ENCODE measurements around the gene DHX40. TPM values are rescaled to one million over a fixed set of nuclear protein-coding genes. Genes with fewer than 3 reads are reported as not detected.

DHX40 gene
- polyA plus RNA-seq, 1 donor (not counting 4 experiments of a cell fraction or from before 2014, with no cell fraction given), result 30.7 TPM

DNA sequence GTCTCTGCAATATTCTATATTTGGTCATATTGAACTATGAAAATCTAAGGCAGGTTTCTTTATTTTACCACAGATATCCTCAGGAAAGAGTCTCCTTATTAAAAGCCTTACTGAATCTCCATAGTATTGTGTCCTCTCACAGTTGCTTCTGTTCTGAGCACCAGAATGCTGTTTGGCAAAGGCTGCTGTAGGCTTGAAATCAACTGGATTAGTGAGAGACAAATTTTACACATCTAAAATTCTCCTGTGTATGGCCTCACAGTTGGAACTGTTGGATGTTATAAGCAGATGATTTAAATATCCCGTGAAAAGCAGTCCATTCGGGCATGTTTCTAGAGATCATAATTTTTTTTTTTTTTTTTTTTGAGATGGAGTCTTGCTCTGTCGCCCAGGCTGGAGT, 63.8 kb downstream of the DHX40 start:
- H4K20me1 ChIP-seq (ENCODE audit: control insufficient read depth, extremely low read depth, insufficient read depth, low read length), result peaks cover 54% of the 10 kb centered on the region
- H3K4me3 ChIP-seq (ENCODE audit: control insufficient read depth in 2 of 3, extremely low read depth in 1 of 3, insufficient read depth in 2 of 3, low read depth in 1 of 3, low read length in 3 of 3), result no peak overlapping the region
- no peak overlapping the region for H3K27ac ChIP-seq (ENCODE audit: control insufficient read depth, insufficient read depth, low read length)
- H3K9ac ChIP-seq (ENCODE audit: control insufficient read depth, extremely low read depth, insufficient read depth, low read length), result no peak overlapping the region
- peaks cover 4% of the 10 kb centered on the region for H3K4me1 ChIP-seq (ENCODE audit: control insufficient read depth, extremely low read depth, insufficient read depth, low read length)
- H3K27me3 ChIP-seq (ENCODE audit: control insufficient read depth, extremely low read depth, insufficient read depth, low read length), result no peaks in the 10 kb centered on the region
- FAIRE-seq (no peak), DNase-seq (ENCODE audit: low read depth, low spot score) (no peak)
- H3K9me3 ChIP-seq (ENCODE audit: control insufficient read depth, low read depth, low read length), result no peaks in the 10 kb centered on the region
- H3K79me2 ChIP-seq (ENCODE audit: control insufficient read depth, insufficient read depth, low read length), result peaks cover 98% of the 10 kb centered on the region
- no peak overlapping the region for H2AFZ ChIP-seq (ENCODE audit: control insufficient read depth, low read length)
- dilution Hi-C loops (cut with MboI; ENCODE audit: extremely low pct_ligation_motif_present, low sequenced_read_pairs), result no loop called here
- H3K9me1 ChIP-seq (ENCODE audit: control insufficient read depth, extremely low read depth, insufficient read depth, low read length), result no peaks in the 10 kb centered on the region
- TF ChIP-seq EZH2 (IDR thresholded peaks at IDR 0.05; ENCODE audit: low read length), result no peak
- TF ChIP-seq, protein P1, sequence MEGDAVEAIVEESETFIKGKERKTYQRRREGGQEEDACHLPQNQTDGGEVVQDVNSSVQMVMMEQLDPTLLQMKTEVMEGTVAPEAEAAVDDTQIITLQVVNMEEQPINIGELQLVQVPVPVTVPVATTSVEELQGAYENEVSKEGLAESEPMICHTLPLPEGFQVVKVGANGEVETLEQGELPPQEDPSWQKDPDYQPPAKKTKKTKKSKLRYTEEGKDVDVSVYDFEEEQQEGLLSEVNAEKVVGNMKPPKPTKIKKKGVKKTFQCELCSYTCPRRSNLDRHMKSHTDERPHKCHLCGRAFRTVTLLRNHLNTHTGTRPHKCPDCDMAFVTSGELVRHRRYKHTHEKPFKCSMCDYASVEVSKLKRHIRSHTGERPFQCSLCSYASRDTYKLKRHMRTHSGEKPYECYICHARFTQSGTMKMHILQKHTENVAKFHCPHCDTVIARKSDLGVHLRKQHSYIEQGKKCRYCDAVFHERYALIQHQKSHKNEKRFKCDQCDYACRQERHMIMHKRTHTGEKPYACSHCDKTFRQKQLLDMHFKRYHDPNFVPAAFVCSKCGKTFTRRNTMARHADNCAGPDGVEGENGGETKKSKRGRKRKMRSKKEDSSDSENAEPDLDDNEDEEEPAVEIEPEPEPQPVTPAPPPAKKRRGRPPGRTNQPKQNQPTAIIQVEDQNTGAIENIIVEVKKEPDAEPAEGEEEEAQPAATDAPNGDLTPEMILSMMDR (optimal IDR thresholded peaks at IDR 0.05 in 1 of 3, IDR thresholded peaks at IDR 0.05 in 1 of 3, conservative IDR thresholded peaks at IDR 0.05 in 1 of 3; ENCODE audit: extremely low read depth in 1 of 3, insufficient read depth in 2 of 3, low read length in 3 of 3), result no peak
- no peak overlapping the region for H3K4me2 ChIP-seq (ENCODE audit: control insufficient read depth, extremely low read depth, insufficient read depth, low read depth, low read length)
- peaks cover 6 to 7% of the 10 kb centered on the region in 2 experiments for H3K36me3 ChIP-seq (ENCODE audit: control insufficient read depth in 2 of 2, extremely low read depth in 1 of 2, insufficient read depth in 2 of 2, low read length in 2 of 2)

- TF ChIP-seq EZH2 (IDR thresholded peaks at IDR 0.05; ENCODE audit: low read length), result no peak
- TF ChIP-seq, protein P1 (optimal IDR thresholded peaks at IDR 0.05 in 1 of 3, IDR thresholded peaks at IDR 0.05 in 1 of 3, conservative IDR thresholded peaks at IDR 0.05 in 1 of 3; ENCODE audit: extremely low read depth in 1 of 3, insufficient read depth in 2 of 3, low read length in 3 of 3), result no peak
These were observed 65.9 kb downstream of the DHX40 start for GRCh38 chr17:59631276-59631675.

More at GRCh38 chr17:59631276-59631675, 65.9 kb downstream of the DHX40 start:
- H3K36me3 ChIP-seq (ENCODE audit: control insufficient read depth in 2 of 2, extremely low read depth in 1 of 2, insufficient read depth in 2 of 2, low read length in 2 of 2), result peaks cover 5% of the 10 kb centered on the region in 2 experiments
- no peak overlapping the region for H3K9ac ChIP-seq (ENCODE audit: control insufficient read depth, extremely low read depth, insufficient read depth, low read length)
- FAIRE-seq (no peak), DNase-seq (ENCODE audit: low read depth, low spot score) (no peak)
- no peaks in the 10 kb centered on the region for H3K9me3 ChIP-seq (ENCODE audit: control insufficient read depth, low read depth, low read length)
- H2AFZ ChIP-seq (ENCODE audit: control insufficient read depth, low read length), result no peak overlapping the region
- H3K79me2 ChIP-seq (ENCODE audit: control insufficient read depth, insufficient read depth, low read length), result peaks cover 98% of the 10 kb centered on the region
- H3K27me3 ChIP-seq (ENCODE audit: control insufficient read depth, extremely low read depth, insufficient read depth, low read length), result no peaks in the 10 kb centered on the region
- peaks cover 60% of the 10 kb centered on the region for H4K20me1 ChIP-seq (ENCODE audit: control insufficient read depth, extremely low read depth, insufficient read depth, low read length)
- dilution Hi-C loops (cut with MboI; ENCODE audit: extremely low pct_ligation_motif_present, low sequenced_read_pairs), result no loop called here
- no peak overlapping the region for H3K4me2 ChIP-seq (ENCODE audit: control insufficient read depth, extremely low read depth, insufficient read depth, low read depth, low read length)
- H3K27ac ChIP-seq (ENCODE audit: control insufficient read depth, insufficient read depth, low read length), result no peak overlapping the region
- peaks cover 4% of the 10 kb centered on the region for H3K4me1 ChIP-seq (ENCODE audit: control insufficient read depth, extremely low read depth, insufficient read depth, low read length)
- no peak overlapping the region for H3K4me3 ChIP-seq (ENCODE audit: control insufficient read depth in 2 of 3, extremely low read depth in 1 of 3, insufficient read depth in 2 of 3, low read depth in 1 of 3, low read length in 3 of 3)
- no peaks in the 10 kb centered on the region for H3K9me1 ChIP-seq (ENCODE audit: control insufficient read depth, extremely low read depth, insufficient read depth, low read length)
